Measurements from ENCODE around the gene C11orf52.
"Not testable (repeated sequence)": the region's sequence is repeated elsewhere in the genome, so short reads cannot be mapped to it uniquely, and the experiment has no call there.

The C11orf52 gene, protein sequence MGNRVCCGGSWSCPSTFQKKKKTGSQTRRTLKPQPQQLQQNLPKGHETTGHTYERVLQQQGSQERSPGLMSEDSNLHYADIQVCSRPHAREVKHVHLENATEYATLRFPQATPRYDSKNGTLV

DNA sequence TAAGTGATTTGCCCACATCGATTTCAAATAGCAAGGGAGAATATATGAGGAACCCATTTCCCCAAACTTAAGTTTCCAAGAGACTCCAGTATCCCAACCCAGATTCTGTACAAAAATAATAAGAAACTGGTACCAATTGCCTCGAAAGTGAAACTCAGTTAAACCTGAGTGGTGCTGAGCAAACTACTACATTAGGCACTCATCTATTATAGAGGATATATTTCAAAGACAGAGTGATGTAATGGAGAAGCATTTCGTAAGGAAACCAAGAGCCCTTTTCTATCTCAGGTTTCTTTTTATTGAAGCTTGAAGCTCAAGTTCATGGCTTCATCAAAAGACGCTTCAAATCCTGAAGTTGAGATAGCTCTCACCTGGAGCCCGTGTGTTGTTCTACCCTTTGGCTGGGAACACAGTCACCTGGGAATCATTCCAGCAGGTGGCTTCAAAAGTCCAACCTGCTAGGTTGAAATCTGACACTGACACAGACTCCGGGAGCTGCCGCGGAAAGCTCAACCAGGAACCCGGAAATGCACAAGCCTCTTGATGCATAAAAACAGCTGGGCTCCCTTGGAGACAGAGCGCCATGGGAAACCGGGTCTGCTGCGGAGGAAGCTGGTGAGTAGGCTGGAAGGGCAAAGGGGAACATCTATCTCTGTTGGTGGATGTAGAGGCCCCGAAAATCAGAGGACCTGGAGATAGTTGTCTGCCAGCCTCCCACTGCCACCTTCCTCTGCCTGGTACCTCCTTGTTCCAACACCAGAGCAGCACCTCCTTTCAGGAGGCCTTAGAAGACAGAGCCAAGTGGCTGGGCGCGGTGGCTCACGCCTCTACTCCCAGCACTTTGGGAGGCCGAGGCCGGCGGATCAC, at the start of gene C11orf52:
C11orf52 (plus strand) TSS at position 524 of the 867 bp plus-strand sequence; CDS start at position 584, 60 bp downstream.
- DNase-seq (ENCODE audit: low read depth in 2 of 2, low spot score in 1 of 2) = no peak

DNA sequence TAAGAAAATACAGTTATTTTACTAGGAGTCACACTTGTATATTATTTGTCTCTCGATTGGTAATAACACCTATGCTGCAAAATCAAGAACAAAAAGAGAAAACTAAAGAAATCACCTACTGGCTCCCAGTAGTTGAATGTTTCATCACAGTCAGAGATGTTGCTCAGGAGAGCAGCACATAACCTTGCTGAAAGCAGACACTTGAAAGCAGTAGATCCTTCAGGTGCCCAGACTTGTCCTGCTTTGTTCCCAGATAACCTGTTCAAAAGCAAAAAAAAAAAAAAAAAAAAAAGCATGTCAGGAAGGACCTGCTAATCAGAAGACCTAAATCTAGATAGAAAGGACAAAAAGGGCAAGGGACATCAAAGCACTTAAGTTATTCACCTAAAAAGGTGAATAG, 48.6 kb upstream of the C11orf52 start:
- no peak for DNase-seq (ENCODE audit: low read depth in 2 of 2, low spot score in 1 of 2)

DNA sequence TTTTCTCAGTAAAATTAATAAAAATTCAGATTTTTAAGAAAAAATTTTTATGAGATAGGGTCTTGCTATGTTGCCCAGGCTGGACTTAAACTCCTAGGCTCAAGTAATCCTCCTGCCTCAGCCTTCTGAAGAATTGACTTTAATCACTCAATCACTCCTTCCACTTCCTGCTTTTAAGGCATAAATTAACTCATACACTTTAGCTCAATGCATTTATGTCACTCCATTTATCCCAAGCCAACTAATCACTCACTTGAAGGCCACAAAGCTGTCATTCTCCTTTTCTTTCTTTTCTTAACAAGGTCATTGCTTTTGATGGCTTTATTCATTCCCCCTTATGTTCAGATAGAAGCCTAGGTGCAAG, 48.2 kb upstream of the C11orf52 start:
- no peak for DNase-seq (ENCODE audit: low read depth in 2 of 2, low spot score in 1 of 2)

DNA sequence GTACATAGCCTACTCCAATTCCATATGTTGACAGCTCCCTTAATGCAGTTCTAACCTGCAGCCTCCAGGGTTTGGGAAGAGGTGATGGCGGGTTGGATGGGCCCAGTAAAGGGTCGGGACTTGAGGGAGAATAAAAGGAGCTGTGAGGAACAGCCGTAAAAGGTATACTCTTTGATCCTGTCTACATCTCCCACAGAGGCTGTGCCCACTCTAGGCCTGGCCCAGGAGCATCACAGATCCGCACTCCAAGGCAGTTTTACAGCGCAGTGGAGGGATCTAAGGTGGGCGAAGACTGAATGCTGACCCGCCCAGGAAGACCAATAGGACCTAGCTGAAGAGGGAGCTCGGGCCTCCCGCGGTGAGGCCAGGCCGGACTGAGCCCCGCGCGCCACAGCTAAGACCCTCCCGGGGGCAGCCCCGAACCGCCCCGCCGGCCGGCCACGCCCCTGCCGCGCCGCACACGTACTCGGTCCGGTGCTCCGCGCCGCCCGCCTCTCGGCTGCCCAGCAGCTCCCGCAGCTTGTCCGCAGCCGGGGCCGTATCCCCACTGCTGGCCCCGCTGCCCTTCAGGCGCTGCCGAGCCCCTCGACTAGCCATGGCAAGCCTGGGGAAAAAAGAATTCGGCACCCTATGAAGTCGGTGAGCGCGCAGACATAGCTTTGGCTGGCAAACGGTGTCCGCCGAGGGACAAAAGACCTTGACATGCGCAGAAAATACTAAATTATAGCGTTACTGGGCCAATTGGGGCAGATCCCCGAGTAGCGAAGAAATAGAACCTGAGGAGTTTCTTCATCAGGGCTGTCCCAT, 47.6 kb upstream of the C11orf52 start, which contains the start of gene ALG9:
ALG9 (minus strand) TSS at position 696 of the 807 bp plus-strand sequence; CDS start at position 597, 99 bp downstream.
- peak; percentile 77 to 86 for DNase-seq (ENCODE audit: low read depth in 2 of 2, low spot score in 1 of 2)

GRCh38 chr11:111871693-111872161, 47.0 kb upstream of the C11orf52 start:
- DNase-seq (ENCODE audit: low read depth in 2 of 2, low spot score in 1 of 2) = no peak

DNA sequence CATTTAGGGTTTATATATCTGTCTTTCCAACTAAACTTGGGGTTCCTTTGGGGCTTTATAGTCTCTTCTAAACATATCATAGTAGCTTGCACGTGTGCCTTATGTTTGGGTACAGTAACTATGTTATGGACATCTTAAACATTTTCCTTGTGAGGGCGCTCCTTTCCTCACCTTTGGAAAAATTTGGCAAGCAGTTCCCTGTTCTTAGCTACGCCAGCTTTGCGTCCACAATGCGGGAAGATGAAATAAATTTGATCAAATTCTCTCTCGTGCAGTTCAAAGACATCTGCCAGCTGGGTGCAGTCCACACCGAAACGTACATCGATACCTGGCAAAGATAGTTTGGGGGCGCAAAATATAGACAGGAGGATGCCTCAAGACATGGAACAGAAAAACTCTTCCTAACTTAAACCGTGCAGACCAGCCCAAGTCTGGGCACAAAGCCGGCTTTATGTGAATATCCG, 40.3 kb upstream of the C11orf52 start:
- no peak for DNase-seq (ENCODE audit: low read depth in 2 of 2, low spot score in 1 of 2)

DNA sequence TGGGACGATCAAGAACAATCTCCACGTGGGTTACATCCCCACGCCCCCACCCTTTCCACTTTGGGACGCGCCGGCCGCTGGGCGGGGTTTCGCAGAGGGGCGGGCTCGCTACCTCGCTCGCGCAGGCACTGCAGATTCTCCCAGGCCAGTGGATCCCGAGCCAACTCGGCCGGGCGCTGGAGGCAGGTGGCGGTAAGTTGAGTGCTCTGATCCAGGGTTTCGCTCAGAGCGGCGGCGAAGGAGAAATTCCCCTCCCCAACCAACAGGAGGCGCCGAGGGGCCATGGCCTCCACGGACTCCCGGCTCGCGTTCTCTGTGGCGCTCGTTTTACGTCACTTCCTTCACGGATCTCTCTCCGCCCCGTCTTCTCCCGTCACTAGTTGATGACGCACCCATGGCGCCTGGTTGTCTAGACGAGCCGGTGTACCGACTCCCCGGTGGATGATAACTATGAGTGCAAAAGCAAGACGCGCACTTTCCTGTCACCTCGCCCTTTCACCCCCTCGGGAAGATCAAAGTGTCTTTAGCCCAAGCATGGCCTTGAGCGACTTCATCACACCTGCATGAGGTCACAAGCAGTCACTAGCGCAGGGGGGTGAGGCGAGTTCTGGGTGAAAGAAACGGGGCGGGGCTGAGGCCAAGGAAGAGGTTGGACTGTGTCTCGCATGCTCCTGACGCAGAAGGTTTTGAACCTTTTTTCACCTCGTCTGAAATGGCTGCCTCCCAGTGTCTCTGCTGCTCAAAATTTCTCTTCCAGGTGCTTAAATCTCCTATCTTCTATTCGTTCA, 39.7 kb upstream of the C11orf52 start, which contains the start of the genes CFAP68 and FDXACB1:
CFAP68 (plus strand) TSS at position 693 of the 788 bp plus-strand sequence; CDS start at position 713, 20 bp downstream.
FDXACB1 (minus strand) TSS at position 317 of the 788 bp plus-strand sequence; CDS start at position 284, 33 bp downstream.
- DNase-seq (ENCODE audit: low read depth in 2 of 2, low spot score in 1 of 2) = peak; percentile 89

GRCh38 chr11:111879637-111879960, 39.1 kb upstream of the C11orf52 start:
- no peak for DNase-seq (ENCODE audit: low read depth in 2 of 2, low spot score in 1 of 2)

DNA sequence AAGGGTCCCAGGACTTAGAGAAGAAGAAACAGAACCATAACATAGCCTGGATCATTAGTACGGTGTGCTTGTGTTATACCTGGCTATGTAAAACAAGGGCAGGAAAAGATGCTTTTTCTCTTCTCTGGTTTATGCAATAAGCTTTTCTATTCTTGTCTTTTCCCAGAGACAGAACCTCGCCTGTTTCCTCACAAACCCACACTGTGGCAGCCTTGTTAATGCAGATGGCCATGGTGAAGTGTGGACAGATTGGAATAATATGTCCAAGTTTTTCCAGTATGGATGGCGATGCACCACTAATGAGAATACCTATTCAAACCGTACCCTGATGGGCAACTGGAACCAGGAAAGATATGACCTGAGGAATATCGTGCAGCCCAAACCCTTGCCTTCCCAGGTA, 36.5 kb upstream of the C11orf52 start:
- DNase-seq (ENCODE audit: low read depth in 2 of 2, low spot score in 1 of 2) = no peak

DNA sequence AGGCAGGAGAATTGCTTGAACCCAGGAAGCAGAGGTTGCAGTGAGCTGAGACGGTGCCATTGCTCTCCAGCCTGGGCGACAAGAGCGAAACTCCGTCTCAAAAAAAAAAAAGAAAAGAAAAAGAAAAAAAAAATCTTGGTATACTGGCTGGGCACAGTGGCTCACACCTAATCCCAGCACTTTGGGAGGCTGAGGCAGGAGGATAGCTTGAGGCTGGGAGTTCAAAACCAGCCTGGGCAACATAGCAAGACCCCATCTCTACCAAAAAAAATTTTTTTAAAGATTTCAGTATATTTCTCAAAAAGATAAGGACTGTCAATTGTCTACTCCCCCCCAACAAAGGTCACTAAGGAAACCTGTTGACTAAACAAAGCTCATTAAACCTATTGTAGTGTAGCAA, 33.7 kb upstream of the C11orf52 start:
- not testable (repeated sequence) for DNase-seq (ENCODE audit: low read depth in 2 of 2, low spot score in 1 of 2)

GRCh38 chr11:111886032-111886431, 32.7 kb upstream of the C11orf52 start:
- DNase-seq (ENCODE audit: low read depth in 2 of 2, low spot score in 1 of 2) = no peak

GRCh38 chr11:111886844-111887243, 31.9 kb upstream of the C11orf52 start:
- DNase-seq (ENCODE audit: low read depth in 2 of 2, low spot score in 1 of 2) = no peak

- DNase-seq (ENCODE audit: low read depth in 2 of 2, low spot score in 1 of 2) = no peak
Measured at GRCh38 chr11:111905411-111905810, 13.3 kb upstream of the C11orf52 start.

- no peak for DNase-seq (ENCODE audit: low read depth in 2 of 2, low spot score in 1 of 2)
Measured at GRCh38 chr11:111906680-111907079, 12.0 kb upstream of the C11orf52 start.

DNA sequence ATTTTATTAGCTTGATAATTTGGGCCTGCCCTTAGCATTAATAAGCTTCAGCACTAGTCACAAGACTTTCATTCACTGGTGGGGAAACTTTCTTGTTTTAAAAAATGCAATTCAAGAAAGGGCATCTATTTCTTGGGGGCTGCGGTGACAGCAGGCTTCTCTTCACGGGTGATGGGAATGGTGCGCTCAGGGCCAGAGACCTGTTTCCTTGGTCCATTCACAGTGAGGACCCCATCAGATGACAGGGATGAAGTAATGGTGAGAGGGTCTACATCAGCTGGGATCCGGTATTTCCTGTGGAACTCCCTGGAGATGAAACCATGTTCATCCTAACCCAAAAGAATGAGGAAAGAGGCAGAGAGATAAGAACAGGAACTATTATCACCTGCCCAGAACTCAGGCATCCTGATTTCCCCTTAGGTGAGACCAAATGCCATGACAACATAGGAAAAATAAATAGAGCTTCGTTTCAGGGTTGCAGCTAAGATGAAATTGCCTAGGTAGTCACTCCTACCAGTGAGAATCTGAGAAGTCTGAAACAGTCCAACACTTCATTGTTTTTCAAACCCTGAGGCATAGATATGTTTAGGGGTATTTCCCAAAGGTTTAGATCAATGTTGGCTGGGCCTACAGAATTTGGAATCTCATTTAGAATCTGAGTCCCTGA, 9.9 kb upstream of the C11orf52 start:
- DNase-seq (ENCODE audit: low read depth in 2 of 2, low spot score in 1 of 2) = no peak

DNA sequence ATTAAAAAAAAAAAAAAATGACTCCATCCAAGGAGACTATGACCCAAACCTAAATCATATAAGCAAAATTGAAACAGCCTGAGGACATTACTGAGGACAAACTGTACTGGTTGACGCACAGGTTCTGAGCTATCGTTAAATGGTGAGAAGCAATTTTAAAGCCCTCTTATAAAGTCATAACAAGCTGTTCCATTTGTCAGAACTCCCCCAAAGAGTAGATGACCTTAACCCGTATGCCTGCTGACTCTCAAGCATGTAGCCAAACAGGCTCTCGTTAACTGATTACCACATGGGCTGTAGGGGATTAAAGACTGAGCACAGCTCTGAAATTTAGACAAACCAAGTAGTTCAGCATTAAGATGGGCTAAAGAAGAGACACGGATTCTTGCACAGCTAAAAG, 9.3 kb upstream of the C11orf52 start:
- no peak for DNase-seq (ENCODE audit: low read depth in 2 of 2, low spot score in 1 of 2)

DNA sequence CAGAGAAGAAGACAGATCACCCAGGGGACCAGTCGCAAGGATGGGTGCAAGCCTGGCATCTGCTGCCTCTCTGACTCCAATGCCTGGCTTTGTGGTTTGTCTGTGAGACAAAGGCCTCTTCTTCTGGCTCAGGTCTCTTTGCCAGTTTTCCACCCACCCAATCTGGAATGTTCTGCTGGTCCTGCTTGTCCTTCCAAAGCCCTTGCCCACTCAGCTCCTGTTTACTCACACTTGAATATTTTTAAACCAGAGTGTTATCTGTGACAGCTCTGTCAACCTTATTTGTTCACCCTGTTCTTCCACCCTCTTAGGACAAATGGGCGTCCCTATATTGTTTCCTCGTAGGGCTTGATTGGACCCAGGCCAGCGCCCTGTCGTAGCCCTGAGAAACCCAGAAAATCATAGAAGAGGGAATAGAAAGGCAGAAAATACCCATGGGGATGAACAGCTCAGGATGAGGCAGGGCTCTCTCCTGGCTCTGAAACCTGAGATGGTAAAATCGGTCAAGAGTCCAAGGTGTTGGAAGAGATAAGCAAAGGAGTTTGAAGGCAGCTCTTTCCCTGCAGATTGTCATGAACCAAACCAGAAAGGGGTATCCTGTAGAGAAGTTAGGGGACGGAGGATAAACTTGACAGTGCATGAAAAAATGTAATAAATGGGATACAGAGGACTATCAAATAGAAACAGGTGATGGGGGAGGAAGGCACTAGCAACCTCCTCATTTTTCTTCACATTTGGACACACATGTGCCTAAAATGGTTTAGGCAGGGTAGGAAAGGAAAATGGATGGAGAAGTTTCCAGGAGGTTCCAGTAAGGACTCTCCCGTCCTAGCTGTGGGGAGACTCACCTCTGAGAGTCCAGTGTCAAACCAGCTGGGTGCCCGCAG, 7.8 kb upstream of the C11orf52 start:
- no peak for DNase-seq (ENCODE audit: low read depth in 2 of 2, low spot score in 1 of 2)

GRCh38 chr11:111911563-111912401, 6.9 kb upstream of the C11orf52 start, which contains the start of gene CRYAB:
TSS of gene CRYAB (minus strand) at chr11:111911770. CDS start at chr11:111911724, 46 bp downstream.
- no peak for DNase-seq (ENCODE audit: low read depth in 2 of 2, low spot score in 1 of 2)
